ENCODE data around the gene SLC24A4. TPM values are rescaled to one million over a fixed set of nuclear protein-coding genes. Genes with fewer than 3 reads are reported as not detected.

Gene SLC24A4
- total RNA-seq, 1 donor from 2014 or later, result under 0.01 TPM

DNA sequence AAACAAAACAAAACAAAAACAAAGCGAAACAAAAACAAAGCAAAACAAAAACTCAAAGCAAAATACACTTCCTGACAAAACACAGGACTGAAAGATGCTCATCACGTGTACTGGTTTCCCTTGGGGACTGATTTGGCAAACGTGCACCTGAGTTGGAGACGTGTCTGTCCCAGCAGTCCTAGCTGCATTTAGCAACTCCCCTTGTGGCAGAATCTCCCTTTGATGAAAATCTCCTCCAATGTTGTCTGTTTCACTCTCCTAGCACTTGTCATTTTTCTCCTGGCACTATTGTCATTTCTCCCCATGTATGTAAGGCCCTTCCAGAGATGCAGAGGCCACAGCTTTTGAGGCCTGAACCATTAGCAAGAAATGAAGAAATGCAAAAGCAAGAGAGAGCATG lies 6.8 kb upstream of the SLC24A4 start:
- DNase-seq (ENCODE audit: low read depth in 2 of 2), result no peak

DNA sequence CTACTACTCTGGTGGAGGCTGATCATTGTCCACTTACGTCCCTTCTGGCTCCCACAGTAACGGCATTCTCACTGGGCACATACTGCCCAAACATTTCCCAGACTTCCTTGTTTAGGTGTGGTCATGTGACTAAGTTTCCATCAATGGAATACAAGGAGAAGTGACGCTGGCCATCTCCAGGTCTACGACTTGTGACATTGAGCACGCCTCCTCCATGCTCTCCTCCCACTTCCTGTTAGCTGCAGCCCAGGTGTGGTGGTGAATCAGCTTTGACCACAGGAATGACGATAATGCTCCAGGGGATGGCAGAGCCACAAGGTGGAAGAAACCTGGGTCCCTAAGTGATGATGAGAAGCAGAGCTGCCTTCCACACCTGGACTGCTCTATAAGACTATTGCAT lies 6.0 kb upstream of the SLC24A4 start:
- no peak for DNase-seq (ENCODE audit: low read depth in 2 of 2)

GRCh38 chr14:92317511-92317910 lies 5.5 kb upstream of the SLC24A4 start:
- DNase-seq (ENCODE audit: low read depth in 2 of 2), result no peak

DNA sequence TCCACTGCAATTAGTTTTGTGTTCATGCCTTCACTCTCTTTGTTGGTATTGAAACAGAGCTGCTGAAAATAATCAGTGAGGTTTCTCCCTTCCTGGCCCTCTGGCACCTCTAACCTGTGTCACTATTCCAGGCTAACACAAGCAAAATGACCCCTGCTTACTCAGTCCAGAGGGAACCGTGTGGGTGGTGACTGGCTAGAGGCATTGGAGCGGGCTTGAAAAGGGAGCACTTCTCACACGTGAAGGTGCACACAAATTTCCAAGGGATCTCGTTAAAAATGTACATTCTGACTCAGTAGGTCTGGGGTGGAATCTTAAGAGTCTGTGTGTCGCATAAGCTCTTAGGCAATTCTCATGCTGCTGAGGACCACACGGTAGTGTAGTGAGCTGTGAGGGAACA lies 1.3 kb upstream of the SLC24A4 start:
- no peak for DNase-seq (ENCODE audit: low read depth in 2 of 2)

DNA sequence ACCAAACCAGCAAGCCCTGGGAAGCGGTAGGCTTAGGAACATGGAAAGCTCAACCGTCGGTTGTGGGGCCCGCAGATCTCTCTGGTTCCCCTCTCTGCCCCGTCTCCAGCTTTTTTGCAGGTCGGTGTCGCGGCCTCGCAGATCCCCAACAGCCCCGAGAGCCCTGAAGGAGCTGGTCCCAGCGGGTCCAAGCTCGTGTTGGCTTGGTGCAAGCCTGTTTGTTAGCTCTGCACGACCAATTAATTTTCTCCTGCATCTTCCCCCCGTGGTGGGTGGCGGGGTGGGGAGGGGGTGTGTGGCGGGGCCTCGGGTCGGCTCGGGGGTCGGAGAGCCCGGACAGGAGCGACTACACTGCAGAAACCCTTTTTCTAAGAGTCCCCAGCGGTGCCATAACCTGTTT lies 449 bp upstream of the SLC24A4 start:
- no peak for DNase-seq (ENCODE audit: low read depth in 2 of 2)

GRCh38 chr14:92323916-92324818 lies 1.2 kb downstream of the SLC24A4 start:
- no peak for DNase-seq (ENCODE audit: low read depth in 2 of 2)

GRCh38 chr14:92325835-92326234 lies 2.9 kb downstream of the SLC24A4 start:
- DNase-seq (ENCODE audit: low read depth in 2 of 2), result no peak

GRCh38 chr14:92328664-92329255 lies 5.8 kb downstream of the SLC24A4 start:
- no peak for DNase-seq (ENCODE audit: low read depth in 2 of 2)

DNA sequence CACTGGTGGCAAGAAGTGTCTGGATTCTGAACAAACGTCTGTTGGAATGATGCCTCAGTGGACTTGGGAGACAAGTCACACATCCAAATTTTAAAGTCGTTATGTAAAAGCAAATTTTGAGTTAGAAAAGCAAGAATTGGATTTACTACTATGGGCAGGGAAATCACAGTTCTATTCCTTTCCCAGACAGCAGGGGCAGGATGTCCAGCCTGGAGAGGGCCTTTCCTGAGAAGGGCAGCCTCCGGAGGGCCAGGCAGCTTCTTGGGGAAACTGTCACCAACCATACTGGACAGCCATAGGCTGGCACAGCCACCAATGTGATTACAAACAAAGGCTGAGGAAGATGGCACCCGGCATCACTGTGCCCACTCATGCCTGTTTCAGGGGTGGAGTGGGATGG lies 11.1 kb downstream of the SLC24A4 start:
- no peak for DNase-seq (ENCODE audit: low read depth in 2 of 2)

DNA sequence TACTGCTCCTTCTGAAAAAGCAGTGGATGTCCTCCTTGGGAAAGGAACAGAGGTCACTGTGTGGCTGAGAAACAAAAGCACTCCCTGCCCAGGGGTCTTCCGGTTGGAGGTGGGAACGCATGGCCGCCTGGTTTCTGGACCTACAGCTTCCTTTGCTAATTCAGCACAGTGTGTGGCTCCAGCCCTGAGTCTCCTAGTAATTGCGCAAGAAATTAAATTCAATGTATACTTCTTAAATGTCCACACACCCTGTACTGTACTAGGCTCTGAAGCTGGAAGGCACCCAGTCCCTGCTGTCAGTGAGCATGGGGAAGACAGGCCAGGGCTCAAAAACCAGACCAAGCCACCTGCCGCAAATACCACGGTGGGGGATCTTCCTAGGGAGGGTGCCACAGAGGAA lies 13.4 kb downstream of the SLC24A4 start:
- no peak for DNase-seq (ENCODE audit: low read depth in 2 of 2)

DNA sequence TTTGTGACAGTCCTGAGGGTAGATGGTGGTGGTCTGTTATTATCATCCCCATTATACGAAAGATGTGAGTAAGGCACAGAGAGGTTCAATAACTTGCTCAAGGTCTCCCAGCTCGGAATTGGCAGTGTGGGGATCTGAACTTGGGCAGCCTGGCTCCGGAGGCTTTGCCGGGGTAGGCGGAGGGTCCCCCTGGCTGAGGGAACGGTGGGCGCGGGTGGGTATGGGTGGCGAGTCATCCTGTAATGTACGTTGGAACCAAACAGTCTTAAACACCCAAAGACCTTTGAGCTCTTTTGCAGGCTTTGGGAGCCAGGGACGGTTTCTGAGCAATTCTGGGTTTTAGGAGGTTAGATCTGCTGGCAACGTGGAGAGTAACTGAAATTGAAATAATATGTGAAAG lies 16.5 kb downstream of the SLC24A4 start:
- DNase-seq (ENCODE audit: low read depth in 2 of 2), result no peak

- no peak for DNase-seq (ENCODE audit: low read depth in 2 of 2)
Measured at GRCh38 chr14:92340071-92340470, 17.1 kb downstream of the SLC24A4 start.

DNA sequence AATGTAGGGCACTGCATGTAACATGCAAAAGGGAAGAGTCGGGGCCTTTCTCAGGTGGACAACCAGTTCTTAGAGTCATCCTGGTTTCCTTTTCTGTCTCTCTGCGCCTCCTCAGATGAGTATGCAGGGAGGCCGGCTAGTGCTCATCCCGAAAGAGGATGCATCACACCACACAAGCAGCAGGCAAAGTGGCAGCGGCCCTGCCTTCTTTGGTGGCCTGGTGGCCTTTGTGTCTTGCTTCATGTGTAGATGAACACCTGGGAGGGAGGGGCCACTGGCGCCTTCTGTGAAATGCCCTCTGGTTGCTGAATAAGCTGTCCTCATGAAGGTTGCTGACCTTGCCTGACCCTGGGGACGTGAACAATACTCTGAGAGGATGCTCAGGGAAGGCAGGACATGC lies 18.0 kb downstream of the SLC24A4 start:
- no peak for DNase-seq (ENCODE audit: low read depth in 2 of 2)

DNA sequence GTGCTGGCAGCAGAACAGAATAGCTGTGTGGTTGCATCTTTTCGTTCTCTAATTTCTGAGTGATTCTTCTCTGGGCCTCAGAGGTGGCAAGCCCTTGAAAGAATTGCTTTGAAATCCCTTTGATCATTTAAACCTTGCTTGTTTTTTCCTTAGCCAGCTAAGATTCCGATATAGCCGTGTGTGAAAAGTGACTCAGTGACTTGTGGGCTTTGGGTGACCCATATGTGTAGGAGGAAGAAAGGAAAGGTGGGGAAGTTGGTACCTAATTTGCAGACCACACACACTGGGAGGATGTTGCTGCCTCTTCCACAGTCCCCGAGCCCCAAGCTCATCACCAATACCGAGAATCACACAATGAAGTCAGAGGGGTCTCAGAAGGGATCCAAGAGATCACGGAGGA lies 18.8 kb downstream of the SLC24A4 start:
- DNase-seq (ENCODE audit: low read depth in 2 of 2), result no peak

DNA sequence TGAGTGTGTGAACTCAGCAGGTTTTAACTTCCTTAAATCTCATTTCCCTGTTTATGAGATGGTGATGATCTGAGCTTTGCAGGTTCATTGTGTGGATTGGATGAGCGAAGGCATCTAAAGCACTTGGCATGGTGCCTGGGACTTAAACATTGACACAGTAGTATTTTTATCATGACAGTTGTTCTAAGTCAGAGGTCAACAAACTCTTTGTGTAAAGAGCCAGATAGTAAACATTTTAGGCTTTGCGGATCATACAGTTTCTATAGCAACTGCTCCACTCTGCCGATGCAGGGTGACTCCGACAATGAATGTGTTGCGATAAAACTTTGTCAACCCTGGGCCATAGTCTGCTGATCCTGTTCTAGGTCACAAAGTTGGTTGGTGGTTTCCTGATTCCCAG lies 25.2 kb downstream of the SLC24A4 start:
- peak; percentile 9 to 17 for DNase-seq (ENCODE audit: low read depth in 2 of 2)

- DNase-seq (ENCODE audit: low read depth in 2 of 2), result no peak
Measured at GRCh38 chr14:92351750-92352149, 28.8 kb downstream of the SLC24A4 start.

DNA sequence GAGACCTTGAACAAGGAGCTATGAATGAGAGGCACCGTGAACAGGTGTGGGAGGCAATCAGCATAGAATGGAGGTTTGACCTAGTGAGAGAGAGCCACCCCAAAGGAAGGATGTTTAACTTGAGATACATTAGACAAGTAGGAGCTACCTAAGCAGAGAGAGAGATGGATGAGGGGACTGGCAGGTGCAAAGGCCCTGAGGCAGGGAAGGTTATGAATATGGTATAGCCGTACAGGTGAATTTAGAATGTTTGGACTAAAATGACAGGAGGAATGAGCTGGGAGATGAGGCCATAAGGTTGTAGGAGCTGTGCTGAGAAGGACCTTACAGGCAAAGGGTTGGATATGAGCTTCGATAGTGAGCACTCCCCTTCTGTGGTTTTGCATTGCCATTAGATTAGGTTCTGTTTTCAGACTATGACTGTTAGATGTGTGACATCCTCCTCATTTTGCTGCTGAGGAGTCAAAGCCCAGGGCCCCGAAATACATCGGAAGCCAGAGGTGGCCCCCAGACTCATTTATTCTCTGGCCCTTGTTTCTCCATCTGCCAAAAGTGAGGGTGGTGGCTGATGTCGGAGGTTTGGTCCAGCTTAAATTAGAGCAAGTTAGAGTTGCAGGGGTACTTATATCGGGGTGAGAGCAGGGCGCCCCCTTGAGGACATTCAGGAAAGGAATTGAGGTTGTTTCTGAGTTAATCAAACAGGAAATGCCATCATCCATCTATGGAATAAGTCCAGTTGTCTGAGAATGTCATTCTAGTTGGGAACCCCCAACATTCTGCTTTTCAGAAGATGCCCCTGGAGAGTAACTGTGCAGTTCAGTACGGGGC lies 29.4 kb downstream of the SLC24A4 start:
- DNase-seq (ENCODE audit: low read depth in 2 of 2), result peak in 1 of 2 donors; percentile 36

DNA sequence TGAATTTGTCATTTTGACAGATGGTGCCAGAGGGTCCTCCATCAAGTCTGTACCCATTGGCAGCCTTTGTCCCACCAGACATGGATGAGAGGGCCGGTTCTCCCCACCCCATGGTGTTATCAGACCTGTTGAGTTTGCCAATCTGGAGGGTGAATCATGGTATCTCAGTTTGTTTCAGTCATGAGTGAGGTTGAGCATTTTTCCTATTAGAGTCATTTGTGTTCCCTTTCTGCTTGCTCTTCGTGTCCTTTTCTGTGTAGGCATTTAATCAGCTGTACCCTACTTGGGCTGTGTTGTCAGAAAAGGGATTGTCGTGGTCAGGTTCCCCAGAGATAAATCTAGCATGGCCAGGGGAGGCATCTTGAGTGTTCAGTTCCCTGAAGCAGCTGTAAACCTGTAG lies 30.5 kb downstream of the SLC24A4 start:
- DNase-seq (ENCODE audit: low read depth in 2 of 2), result no peak

- no peak for DNase-seq (ENCODE audit: low read depth in 2 of 2)
Measured at GRCh38 chr14:92356677-92357076, 33.7 kb downstream of the SLC24A4 start.

DNA sequence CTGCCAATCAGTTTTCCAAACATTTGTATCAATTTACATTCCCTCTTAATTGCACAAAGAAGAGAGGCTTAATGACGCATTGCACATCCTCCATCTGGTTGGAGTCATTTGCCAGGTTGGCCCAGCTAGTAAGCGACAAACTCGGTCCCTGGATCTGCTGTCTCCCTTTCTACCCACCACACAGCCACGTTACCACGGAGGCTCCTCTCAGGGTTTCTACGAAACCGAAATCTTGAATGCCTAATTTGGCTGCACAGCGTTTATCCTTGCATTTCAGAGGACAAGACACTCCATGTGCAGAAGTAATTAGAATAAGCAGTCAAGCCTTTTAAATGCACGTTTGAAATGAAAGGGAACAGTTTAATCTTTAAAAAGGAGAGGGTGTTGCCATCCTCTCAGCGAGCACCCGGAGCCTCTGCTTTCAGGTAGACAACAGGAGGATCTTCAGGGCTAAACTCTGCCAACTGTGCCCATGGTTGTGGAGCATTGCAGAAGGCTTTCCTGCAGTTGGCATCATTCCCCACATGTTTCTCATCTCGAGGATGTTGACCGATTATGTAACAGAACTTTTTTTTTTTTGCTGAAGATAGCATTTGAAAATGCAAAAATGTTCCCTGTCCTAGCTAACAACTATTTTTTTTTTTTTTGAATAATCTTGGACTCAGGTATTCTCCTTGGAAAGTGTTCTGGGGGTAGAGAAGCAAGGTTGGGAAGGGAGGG lies 37.8 kb downstream of the SLC24A4 start:
- DNase-seq (ENCODE audit: low read depth in 2 of 2), result no peak

- DNase-seq (ENCODE audit: low read depth in 2 of 2), result peak in 1 of 2 donors; percentile 7
Measured at GRCh38 chr14:92362781-92363235, 39.8 kb downstream of the SLC24A4 start.

All from dermis microvascular lymphatic vessel endothelial cell (primary cell).